Measurements from ENCODE around the gene FN1.

GRCh38 chr2:215384710-215385109 is 51.2 kb downstream of the FN1 start:
- TF ChIP-seq CTCF (IDR thresholded peaks at IDR 0.05) (no peak), POLR2A (IDR thresholded peaks at IDR 0.05) (no peak)
